ENCODE measurements around the gene GLIS2.

Gene GLIS2

DNA sequence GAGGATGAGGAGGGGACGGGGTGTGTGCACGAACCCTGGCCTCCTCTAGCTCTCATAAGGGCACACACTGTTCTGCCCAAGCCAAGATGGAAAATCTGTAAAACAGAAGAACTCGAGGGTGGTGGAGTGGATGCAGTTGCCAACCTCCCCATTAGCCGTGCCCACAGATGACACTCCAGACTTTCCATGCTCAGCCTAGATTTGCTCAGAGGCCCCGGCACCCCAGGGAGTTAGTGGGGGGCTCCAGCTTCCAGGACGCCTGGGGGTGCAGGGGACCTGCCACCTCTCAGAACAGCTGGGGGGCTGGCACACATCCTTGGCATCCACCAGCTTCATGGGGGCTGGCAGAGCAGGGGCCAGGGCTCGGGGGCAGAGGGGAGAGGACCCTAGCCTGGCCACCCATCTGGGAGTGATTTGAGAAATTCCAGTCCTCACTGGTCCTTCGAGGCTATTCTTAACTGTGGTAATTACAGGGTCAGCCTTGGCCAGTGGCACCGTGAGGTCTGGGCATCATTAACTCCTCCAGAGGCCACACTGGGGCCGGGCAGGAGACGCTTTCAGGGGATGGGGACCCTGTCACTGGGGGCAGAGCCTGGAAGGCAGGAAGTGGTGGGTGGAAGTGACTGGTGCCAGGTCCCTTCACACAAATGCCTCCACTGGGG, 70.1 kb downstream of the GLIS2 start:
- no peak for DNase-seq

DNA sequence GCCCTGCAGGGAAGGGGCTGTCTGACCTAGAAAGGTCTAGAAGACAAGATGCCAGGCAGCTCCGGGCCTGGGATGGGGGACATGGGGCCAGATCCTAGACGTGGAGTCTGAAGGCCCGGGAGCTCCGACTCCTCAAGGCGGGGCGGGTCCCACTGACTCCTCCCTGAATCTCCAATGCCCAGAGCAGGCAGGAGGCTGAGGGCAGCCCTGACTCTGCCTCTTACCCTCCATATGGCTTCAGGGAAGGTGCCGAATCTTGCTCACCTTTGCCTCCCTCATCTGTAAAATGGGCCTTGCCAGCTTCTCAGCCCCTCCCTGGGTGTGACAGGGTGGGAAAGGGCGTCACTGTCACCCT, 70.6 kb downstream of the GLIS2 start:
- no peak for DNase-seq

DNA sequence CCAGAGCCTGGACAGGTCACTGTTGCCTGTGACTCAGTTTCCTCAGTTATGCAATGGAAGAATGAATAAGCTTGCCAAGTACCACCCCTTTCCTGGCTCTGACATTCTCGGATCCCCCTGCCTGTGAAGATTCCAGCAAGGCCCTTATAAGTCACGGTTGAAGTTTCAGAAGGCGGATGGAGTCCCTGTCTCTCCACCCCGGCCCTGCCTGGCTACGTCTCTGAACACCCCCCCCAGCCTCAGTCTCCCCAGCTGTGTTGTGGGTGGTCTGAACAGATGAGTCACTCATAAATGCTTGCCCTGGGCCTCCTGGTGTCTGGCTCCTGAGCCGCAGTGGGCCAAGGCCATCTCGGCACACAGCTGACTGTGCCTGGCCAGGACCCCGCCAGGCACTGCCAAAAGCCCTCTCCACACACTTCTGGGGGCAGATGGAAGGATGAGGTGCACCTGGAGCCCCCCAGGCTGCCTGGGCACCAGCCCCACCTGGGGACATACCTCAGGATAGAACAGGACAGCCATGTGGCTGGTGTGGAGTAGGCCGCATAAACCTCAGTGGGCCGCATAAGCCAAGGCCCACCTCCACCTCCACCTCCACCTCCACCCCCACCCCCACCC, 71.2 kb downstream of the GLIS2 start:
- no peak for DNase-seq

DNA sequence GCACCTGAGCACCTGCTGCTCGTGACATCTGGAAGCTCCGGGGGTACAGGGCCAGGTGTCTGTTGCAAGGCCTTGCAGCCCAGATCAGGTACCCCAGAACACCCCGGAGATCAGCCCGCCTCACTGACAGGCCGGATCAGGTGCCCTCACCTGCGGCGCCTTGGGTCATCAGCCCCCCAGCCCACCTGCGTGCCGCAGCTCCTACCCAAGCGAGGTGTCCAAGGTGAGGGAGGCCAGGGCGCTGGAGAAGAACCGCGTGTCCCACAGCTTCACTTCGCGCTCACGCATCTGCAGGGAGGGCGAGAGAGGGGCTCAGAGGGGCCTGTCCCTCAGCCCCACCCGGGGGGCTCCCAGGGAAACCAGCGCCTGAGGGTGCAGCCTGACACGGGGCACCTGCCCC, 71.9 kb downstream of the GLIS2 start:
- DNase-seq, result no peak

DNA sequence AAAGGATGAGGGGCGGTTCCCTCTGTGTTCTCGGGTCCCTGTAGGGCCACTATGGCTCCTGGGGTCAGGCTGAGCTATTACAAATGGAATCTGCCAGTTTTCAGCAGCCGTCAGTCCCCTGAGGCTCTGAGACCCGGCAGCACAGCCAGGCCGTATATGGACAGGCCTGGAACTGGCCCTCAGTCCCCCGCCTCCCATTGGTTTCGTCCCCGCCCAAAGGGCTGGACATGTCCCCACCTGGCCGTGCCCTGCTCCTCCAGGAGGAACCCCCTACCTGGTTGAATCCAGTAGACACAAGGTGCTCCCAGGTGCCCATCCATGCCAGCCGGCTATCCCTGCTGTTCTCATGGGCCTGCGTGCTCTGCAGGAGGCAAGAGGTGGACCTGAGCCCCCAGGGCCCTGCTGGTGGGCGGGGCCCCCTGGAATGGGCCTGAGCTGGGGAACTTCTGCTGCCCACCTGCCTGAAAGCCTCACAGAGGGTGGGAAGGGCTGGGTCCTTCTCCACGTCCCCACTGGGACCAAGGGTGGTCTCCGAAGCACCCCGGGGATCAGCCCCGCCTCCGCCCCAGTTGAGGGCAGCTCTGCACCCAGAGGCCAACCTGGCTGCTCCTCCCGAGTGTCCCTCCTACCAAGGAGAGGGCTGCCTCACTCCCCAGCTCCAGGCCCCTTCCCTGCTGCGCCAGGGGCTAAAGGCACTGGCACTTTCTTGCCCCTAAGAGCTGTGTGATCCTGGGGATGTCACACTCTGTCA, 72.6 kb downstream of the GLIS2 start:
- peak; percentile 56 for DNase-seq
